ENCODE results near the gene C7.

The C7 gene

DNA sequence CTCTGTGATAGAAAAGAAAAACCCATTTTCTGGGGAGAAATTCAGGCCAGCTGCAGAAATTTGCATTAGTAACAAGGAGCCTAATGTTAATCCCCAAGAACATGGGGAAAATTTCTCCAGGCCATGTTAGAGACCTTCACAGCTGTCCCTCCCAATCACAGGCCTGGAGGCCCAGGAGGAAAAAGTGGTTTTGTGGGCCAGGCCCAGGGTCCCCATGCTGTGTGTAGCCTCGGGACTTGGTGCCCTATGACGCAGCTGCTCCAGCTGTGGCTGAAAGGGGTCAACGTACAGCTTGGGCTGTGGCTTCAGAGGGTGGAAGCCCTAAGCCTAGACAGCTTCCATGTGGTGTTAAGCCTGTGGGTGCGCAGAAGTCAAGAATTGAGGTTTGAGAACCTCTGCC, 27.0 kb upstream of the C7 start:
- no peak for TF ChIP-seq TAF1 (IDR thresholded peaks at IDR 0.05; ENCODE audit: borderline replicate concordance, insufficient read depth, low read length)

DNA sequence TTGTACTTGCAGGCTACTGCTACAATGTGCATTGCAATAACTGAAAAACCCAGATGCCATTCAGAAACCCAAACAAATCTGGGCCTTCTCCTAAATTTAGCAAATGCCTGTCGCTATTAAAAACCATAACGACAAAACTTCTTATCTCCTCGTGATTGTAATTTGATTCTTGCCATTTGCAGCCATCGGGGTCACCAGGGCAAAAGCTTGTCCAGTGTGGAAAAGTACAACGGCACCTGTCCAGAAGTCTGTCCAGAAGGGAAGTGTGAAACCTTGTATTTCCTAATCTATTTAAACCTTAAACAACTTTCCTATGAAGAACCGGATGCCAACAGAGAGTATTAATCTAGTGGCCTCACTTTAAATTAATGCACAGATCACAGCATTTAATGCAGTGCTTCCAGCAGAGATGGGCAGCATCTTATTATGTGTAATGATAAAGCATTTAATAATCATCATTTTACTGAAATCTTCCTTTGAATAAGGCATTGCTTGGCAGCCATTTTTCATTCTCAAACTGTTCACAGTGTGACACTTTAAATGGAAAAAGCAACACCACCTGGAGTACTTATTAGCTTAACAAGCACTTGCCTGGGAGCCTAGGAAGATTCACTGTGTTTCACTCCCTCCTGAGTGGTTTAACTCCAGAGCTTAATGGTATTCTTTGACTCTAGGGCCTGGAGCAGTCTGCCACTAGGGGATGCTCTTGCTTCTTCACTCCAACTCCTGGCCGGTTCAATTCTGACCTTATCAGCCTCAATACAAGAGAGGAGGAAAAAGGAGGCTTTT, 4.9 kb upstream of the C7 start:
- TF ChIP-seq, protein P1, sequence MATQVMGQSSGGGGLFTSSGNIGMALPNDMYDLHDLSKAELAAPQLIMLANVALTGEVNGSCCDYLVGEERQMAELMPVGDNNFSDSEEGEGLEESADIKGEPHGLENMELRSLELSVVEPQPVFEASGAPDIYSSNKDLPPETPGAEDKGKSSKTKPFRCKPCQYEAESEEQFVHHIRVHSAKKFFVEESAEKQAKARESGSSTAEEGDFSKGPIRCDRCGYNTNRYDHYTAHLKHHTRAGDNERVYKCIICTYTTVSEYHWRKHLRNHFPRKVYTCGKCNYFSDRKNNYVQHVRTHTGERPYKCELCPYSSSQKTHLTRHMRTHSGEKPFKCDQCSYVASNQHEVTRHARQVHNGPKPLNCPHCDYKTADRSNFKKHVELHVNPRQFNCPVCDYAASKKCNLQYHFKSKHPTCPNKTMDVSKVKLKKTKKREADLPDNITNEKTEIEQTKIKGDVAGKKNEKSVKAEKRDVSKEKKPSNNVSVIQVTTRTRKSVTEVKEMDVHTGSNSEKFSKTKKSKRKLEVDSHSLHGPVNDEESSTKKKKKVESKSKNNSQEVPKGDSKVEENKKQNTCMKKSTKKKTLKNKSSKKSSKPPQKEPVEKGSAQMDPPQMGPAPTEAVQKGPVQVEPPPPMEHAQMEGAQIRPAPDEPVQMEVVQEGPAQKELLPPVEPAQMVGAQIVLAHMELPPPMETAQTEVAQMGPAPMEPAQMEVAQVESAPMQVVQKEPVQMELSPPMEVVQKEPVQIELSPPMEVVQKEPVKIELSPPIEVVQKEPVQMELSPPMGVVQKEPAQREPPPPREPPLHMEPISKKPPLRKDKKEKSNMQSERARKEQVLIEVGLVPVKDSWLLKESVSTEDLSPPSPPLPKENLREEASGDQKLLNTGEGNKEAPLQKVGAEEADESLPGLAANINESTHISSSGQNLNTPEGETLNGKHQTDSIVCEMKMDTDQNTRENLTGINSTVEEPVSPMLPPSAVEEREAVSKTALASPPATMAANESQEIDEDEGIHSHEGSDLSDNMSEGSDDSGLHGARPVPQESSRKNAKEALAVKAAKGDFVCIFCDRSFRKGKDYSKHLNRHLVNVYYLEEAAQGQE (IDR thresholded peaks at IDR 0.05; ENCODE audit: insufficient read depth in 1 of 2, low read depth in 2 of 2, low read length in 2 of 2): no peak
- TF ChIP-seq FOXP2 (optimal IDR thresholded peaks at IDR 0.05; ENCODE audit: borderline replicate concordance, extremely low read depth, extremely low read length, insufficient read depth): no peak
- TF ChIP-seq TAF1 (IDR thresholded peaks at IDR 0.05; ENCODE audit: borderline replicate concordance, insufficient read depth, low read length): no peak
- TF ChIP-seq SIN3A (IDR thresholded peaks at IDR 0.05; ENCODE audit: borderline replicate concordance, insufficient read depth, low read length): no peak
- no peak for TF ChIP-seq POLR2AphosphoS5 (IDR thresholded peaks at IDR 0.05; ENCODE audit: low read depth, low read length)

DNA sequence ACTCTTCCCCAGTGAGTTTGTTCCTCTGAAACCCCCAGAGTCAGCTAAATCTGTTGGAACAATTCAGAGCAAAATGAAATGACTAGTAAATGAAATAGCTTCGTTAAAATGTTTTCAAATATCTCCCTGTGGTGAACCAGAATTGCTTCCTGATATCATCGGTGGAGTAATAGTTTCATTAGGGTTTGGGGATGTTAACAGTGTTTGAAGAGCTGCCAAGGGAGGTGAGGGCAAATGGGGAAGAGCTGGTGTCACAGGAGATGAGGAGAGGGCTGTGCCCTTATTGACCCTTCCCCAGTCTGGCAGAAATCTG, 4.3 kb upstream of the C7 start:
- TF ChIP-seq SIN3A (IDR thresholded peaks at IDR 0.05; ENCODE audit: borderline replicate concordance, insufficient read depth, low read length) (no peak), FOXP2 (optimal IDR thresholded peaks at IDR 0.05; ENCODE audit: borderline replicate concordance, extremely low read depth, extremely low read length, insufficient read depth) (no peak), POLR2AphosphoS5 (IDR thresholded peaks at IDR 0.05; ENCODE audit: low read depth, low read length) (no peak), TAF1 (IDR thresholded peaks at IDR 0.05; ENCODE audit: borderline replicate concordance, insufficient read depth, low read length) (no peak)
- TF ChIP-seq, protein P1 (IDR thresholded peaks at IDR 0.05; ENCODE audit: insufficient read depth in 1 of 2, low read depth in 2 of 2, low read length in 2 of 2): no peak

DNA sequence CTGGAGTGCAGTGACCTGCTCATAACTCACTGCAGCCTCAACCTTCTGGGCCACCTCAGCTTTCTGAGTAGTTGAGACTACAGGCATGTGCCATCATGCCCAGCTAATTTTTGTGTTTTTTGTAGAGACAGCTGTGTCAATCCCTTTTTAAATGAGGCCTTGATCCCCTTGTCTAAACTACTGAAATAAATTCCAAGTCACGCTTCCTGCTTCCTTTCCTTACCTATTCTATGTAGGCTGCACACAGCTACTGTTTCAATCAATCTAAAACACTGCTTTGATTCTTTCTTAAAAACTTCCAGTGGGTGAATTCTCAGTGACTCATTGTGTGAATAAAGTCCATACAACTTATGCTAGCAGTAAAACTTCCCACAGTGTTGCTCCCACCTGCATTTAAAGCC, 2.9 kb upstream of the C7 start:
- TF ChIP-seq, protein P1 (IDR thresholded peaks at IDR 0.05; ENCODE audit: insufficient read depth in 1 of 2, low read depth in 2 of 2, low read length in 2 of 2): no peak
- TF ChIP-seq TAF1 (IDR thresholded peaks at IDR 0.05; ENCODE audit: borderline replicate concordance, insufficient read depth, low read length): no peak
- TF ChIP-seq FOXP2 (optimal IDR thresholded peaks at IDR 0.05; ENCODE audit: borderline replicate concordance, extremely low read depth, extremely low read length, insufficient read depth): no peak
- no peak for TF ChIP-seq POLR2AphosphoS5 (IDR thresholded peaks at IDR 0.05; ENCODE audit: low read depth, low read length)
- no peak for TF ChIP-seq SIN3A (IDR thresholded peaks at IDR 0.05; ENCODE audit: borderline replicate concordance, insufficient read depth, low read length)

DNA sequence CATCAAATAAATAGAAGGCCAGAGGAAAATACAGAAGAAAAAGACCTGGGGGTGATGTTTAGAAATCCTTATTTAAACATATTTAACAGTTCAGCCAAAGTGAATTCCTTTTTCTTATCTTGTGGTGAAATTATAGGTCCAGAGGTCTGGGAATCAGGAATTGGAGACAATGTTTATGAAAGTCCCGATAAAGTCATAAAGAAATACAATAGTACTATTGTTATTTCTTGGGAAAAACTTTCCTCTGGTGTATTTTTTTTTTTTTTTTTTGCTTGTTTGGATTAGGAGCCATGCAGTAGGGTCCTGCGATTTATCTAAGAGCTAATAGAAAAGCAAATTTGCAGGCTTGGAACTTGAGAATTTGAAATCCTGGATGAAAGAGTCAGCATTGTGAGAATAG, 426 bp downstream of the C7 start:
- TF ChIP-seq FOXP2 (optimal IDR thresholded peaks at IDR 0.05; ENCODE audit: borderline replicate concordance, extremely low read depth, extremely low read length, insufficient read depth) (no peak), POLR2AphosphoS5 (IDR thresholded peaks at IDR 0.05; ENCODE audit: low read depth, low read length) (no peak), TAF1 (IDR thresholded peaks at IDR 0.05; ENCODE audit: borderline replicate concordance, insufficient read depth, low read length) (no peak), SIN3A (IDR thresholded peaks at IDR 0.05; ENCODE audit: borderline replicate concordance, insufficient read depth, low read length) (no peak)
- TF ChIP-seq, protein P1 (IDR thresholded peaks at IDR 0.05; ENCODE audit: insufficient read depth in 1 of 2, low read depth in 2 of 2, low read length in 2 of 2): no peak

Measured in PFSK-1 (cell line).